HG03565 (cell line): Measurements from ENCODE around the gene RABL6.

Experiments used
- ATAC-seq: cut with Tn5 transposase; IDR thresholded peaks from one replicate; pipeline ENCODE4 v1.9.1; 2021; ENCODE audit warnings: mild to moderate bottlenecking, moderate library complexity; ENCODE audit not compliant: unreplicated experiment

Gene RABL6

GRCh38 chr9:136844761-136845464, 37.2 kb downstream of the RABL6 start:
- no peak for ATAC-seq

GRCh38 chr9:136845465-136846260, 37.9 kb downstream of the RABL6 start:
- no peak for ATAC-seq

DNA sequence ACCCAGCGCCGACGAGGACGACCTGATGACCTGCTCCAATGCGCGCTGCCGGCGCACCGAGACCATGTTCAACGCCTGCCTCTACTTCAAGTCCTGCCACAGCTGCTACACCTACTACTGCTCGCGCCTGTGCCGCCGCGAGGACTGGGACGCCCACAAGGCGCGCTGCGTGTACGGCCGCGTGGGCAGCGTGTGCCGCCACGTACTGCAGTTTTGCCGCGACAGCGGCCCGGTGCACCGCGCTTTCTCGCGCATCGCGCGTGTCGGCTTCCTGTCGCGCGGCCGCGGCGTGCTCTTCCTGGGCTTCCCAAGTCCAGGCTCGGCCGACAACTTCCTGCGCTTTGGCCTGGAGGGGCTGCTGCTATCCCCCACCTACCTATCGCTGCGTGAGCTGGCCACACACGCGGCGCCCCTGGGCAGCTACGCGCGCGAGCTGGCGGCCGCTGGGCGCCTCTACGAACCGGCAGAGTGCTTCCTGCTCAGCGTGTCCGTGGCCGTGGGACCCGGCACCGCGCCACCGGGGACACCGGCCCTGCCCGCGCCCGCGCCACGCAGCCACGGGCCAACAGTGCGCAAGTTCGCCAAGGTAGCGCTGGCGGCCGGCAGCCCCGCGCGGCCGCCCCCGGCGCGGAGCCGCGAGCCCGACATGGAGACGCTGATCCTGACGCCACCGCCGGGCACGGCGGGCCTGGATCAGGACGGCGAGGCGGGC, 38.8 kb downstream of the RABL6 start:
- no peak for ATAC-seq

DNA sequence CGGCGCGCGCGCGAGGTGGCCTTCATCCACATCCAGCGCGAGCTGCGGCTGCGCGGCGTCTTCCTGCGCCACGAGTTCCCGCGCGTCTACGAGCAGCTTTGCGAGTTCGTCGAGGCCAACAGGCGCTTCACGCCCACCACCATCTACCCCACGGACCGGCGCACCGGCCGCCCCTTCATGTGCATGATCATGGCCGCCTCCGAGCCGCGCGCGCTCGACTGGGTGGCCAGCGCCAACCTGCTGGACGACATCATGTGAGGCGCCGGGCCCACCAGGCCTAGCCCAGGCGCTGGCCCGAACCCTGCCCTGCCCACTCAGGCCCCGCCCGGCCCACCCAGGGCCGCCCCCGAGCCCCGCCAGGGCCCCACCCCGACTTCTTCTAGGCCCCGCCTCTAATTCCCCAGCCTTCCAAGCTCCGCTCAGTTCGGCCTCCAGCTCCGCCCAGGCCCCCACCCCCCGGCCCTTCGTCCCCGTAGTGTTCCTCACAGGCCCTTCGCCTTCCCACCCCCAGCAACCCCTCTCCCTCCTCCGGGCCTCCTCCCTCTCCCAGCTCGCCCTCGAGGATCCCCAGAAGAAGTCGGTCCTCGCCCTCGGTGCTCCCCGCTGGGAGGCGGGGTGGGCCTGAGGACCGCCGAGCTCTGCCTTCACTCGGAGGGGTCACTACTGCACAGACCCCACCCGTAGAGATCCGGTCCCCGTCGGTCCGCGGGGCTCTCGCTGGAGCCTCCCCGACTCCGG, 39.5 kb downstream of the RABL6 start:
- no peak for ATAC-seq

DNA sequence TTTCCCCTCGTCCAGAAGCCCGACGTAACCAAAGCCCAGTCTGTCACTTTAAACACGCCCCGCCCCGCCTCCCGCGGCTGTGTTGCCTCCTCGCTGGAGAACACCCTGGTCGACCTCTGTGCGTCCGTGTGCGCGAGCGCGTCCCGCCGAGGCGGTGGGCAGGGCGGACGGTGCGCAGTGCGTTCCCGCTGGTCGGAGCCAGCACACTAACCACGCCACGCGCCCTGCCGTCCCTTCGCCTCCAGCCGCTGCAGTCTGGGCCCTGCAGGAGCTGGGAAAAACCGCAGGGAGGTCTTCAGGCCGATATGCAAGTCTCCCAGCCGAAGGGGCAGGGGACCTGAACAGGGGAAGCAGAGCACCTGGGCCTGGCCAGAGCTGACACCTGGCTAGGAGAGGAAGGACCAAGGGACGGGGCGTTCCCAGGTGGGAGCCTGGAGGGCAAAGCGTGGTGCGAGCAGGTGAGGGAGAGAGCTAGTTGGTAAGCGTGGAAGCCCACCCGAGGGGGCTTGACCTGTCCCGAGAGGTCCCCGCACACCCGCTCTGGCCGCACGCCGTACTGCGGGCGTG, 40.2 kb downstream of the RABL6 start:
- ATAC-seq = no peak

- ATAC-seq = no peak
Measured at GRCh38 chr9:136848393-136849037, 40.8 kb downstream of the RABL6 start.

DNA sequence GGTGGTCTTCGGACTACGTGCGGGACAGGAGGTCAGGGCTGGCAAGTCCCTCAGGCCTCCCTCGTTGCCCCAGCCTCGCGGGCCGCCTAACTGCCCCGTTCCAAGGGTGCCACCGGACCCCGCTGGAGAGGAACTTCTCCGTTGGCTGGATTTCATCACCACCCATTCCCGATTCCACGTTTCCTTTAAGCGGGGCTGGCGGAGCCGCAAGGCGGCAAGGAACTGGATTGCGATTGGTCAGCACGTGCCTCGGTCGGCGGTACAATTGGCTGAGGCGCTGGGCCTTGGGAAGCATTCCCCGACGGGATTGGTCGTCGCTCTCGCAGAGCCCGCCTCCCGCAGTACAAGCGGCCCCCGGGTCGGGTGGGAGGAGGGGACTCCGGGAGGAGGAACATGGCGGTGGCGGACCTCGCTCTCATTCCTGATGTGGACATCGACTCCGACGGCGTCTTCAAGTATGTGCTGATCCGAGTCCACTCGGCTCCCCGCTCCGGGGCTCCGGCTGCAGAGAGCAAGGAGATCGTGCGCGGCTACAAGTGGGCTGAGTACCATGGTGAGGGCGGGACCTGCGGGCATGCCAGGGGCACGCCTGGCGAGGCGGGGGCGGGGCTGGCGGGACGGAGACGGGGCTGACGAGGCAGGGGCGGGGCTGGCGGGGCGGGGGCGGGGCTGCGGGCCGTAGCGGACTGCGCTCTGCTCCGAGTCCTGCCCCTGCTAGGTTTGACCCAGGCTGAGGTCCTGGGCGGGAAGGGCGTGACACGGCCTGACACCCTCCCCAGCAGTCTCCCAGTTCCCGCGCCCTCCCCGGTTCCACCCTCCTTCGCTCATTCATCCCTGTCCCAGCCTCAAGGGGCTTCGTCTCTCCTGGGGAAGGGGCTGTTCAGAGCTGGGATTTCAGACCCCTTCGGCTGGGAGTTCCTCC, 41.6 kb downstream of the RABL6 start, which contains the start of gene PHPT1:
Gene PHPT1 (plus strand): TSS at position 372 of the 922 bp plus-strand sequence. CDS start 22 bp downstream, at position 394.
- ATAC-seq = peak; percentile 74

DNA sequence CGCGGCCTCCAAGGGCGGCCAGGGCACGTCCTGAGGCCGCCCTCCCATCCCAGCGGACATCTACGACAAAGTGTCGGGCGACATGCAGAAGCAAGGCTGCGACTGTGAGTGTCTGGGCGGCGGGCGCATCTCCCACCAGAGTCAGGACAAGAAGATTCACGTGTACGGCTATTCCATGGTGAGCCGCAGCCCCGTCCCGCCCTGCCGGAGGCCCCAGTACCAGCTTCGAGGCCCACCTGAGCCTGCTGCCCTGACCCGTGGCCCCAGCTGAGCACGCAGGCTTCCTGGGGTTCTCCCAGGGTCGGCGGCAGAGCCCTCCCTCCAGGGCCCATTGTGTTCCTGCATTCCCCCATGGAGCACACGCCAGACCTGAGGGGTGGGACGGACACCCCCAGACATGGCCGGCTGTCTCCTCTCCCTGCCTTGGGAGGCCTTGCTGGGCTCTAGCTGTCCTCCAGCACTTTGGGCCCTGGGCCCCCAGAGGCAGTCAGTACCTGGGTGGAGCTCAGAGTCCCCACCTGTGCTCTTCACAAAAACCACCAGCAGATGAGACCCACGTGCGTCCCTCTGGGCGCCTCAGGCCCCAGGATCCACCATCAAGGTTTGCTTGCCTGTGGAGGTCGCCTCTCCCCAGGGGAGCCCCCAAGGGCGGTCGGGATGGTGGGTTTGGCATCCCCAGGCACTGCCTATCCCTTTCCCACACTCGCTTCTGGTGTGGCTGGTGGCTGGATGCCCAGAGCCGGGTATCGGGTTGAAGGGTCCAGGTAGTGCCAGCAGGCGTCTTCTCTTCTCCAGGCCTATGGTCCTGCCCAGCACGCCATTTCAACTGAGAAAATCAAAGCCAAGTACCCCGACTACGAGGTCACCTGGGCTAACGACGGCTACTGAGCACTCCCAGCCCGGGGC, 42.5 kb downstream of the RABL6 start:
- no peak for ATAC-seq

- no peak for ATAC-seq
Measured at GRCh38 chr9:136850866-136851775, 43.4 kb downstream of the RABL6 start.

- no peak for ATAC-seq
Measured at GRCh38 chr9:136851941-136852663, 44.4 kb downstream of the RABL6 start, which contains the start of gene MAMDC4. MAMDC4 (plus strand) TSS chr9:136852346; CDS start chr9:136852417, 71 bp downstream.

DNA sequence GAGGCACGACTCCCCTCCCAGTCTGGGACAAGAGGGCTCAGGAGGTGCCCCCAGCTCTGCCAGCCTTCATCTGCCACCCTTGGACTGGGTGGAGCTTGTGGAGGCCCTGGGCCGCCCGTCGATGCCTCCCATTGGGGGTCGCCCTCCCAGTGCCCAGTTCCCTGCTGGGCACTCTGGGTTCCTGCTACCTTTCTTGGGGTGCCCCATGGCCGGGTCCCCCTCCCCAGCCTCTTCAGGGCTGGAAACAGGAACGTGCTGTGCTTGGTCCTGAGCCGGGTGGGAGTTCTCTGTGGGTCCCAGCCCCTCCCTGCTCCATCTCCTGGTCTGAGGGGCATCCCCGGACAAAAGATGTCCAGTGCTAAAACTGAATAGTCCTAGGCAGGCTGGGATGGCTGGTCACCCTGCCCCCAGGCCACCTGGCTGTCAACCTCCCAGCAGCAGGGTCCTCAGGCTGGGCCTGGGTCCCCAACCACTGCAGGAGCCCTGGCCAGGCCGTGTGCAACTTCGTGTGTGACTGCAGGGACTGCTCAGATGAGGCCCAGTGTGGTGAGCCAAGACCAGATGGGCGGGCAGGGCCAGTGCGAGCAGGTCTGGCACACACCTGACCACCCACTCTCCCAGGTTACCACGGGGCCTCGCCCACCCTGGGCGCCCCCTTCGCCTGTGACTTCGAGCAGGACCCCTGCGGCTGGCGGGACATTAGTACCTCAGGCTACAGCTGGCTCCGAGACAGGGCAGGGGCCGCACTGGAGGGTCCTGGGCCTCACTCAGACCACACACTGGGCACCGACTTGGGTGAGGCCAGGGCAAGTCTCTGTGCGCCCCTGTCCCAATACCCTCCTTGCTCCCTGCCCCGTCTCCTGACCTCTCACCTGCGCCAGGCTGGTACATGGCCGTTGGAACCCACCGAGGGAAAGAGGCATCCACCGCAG, 45.2 kb downstream of the RABL6 start:
- ATAC-seq = no peak

GRCh38 chr9:136853596-136854112, 45.9 kb downstream of the RABL6 start:
- ATAC-seq = no peak

GRCh38 chr9:136854113-136854841, 46.5 kb downstream of the RABL6 start:
- no peak for ATAC-seq

DNA sequence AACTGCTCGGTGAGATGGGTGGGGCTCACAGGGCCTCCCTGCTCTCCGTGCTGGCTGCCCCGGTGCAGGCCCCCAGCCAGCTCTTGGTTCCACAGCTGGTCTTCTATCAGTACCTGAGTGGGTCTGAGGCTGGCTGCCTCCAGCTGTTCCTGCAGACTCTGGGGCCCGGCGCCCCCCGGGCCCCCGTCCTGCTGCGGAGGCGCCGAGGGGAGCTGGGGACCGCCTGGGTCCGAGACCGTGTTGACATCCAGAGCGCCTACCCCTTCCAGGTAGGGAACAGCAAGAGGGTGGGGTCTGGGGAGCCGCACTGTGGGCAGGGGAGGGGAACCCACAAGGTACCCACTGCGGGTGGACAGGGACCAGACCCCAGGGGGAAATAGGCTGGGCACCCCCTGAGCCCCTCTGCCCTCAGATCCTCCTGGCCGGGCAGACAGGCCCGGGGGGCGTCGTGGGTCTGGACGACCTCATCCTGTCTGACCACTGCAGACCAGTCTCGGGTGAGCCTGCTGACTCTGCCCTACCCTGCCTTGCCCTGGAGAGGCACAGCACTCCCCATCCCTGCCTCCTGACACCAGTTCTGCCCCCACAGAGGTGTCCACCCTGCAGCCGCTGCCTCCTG, 47.2 kb downstream of the RABL6 start:
- ATAC-seq = no peak
